Thyroid gland (tissue), 4 donors: ENCODE results near the gene JPH2. TPM values are rescaled to one million over a fixed set of nuclear protein-coding genes. Genes with fewer than 3 reads are reported as not detected.

Source experiments
- DNase-seq, 2 donors: peaks; one replicate each; pipeline ENCODE4 v3.0.0-alpha.2; 2019
- H3K27ac ChIP-seq, 3 donors: fragments of 200-600 bp; sonication (generic); 1 replicate in 2 of 3; 2 replicates in 1 of 3; pipeline ENCODE4 v1.5.1; 2016 to 2019; ENCODE audit warnings: mild to moderate bottlenecking in 1 of 3, moderate library complexity in 1 of 3
- H3K27me3 ChIP-seq: fragments of 200-600 bp; sonication (generic); one replicate; pipeline ENCODE4 v1.5.1; 2019
- H3K36me3 ChIP-seq, 2 donors: fragments of 200-600 bp; sonication (generic); one replicate each; pipeline ENCODE4 v1.5.1; 2016 to 2019
- H3K4me1 ChIP-seq, 2 donors: fragments of 200-600 bp; sonication (generic); one replicate each; pipeline ENCODE4 v1.5.1; 2017 to 2019
- H3K4me3 ChIP-seq, 3 donors: fragments of 200-600 bp; sonication (generic); replicated peaks in 1 of 3; 1 replicate in 2 of 3; 2 replicates in 1 of 3; pipeline ENCODE4 v1.5.1; 2016; ENCODE audit warnings: mild to moderate bottlenecking in 1 of 3
- H3K9me3 ChIP-seq: fragments of 200-600 bp; sonication (generic); one replicate; pipeline ENCODE4 v1.5.1; 2017
- CTCF ChIP-seq, 6 experiments: fragments of 200-600 bp in 3 of 6; fragments of 450-650 bp in 3 of 6; sonication (generic) in 3 of 6; IDR thresholded peaks; one replicate each; pipeline ENCODE4 v1.5.1; 2016 to 2019; ENCODE audit warnings: antibody characterized with exemption in 6 of 6, mild to moderate bottlenecking in 2 of 6, inconsistent platforms in 1 of 6, moderate library complexity in 1 of 6
- POLR2A ChIP-seq, 2 donors: fragments of 450-650 bp; IDR thresholded peaks; one replicate each; pipeline ENCODE4 v1.6.1; 2017; ENCODE audit warnings: antibody characterized with exemption in 2 of 2, mild to moderate bottlenecking in 2 of 2, moderate library complexity in 1 of 2
- WGBS, 2 donors: methylation state at CpG; one replicate each; pipeline ENCODE4 v1.1.5; 2017; 5-methylcytosine and 5-hydroxymethylcytosine counted together
- intact Hi-C: fragments of 100-400 bp; cut with DNase I; formaldehyde crosslinking; loops from one replicate; pipeline ENCODE4 v1.15.1; 2023
- total RNA-seq, 4 donors: library from RNA; depleted of rRNA; stranded (reverse); fragments of >200 nt; gene quantifications; one replicate each; pipeline ENCODE4 v1.2.3, GENCODE V29; 2016

The JPH2 gene
- total RNA-seq, 4 donors from 2014 or later, result 0.67 to 2.3 (median 1.8) TPM

- no peaks in the 10 kb centered on the region for H3K36me3 ChIP-seq
- H3K4me3 ChIP-seq, result no peak overlapping the region
- H3K9me3 ChIP-seq, result no peaks in the 10 kb centered on the region
- no peak for DNase-seq
- 61 to 70% methylated on average over 11 to 14 of the region's 14 CpGs for WGBS, 2 donors
- TF ChIP-seq POLR2A (IDR thresholded peaks at IDR 0.05), result no peak
- TF ChIP-seq CTCF (IDR thresholded peaks at IDR 0.05), result no peak
- no peak overlapping the region for H3K27ac ChIP-seq
- no peaks in the 10 kb centered on the region for H3K27me3 ChIP-seq
- H3K4me1 ChIP-seq, result no peaks in the 10 kb centered on the region
- intact Hi-C loops, result no loop called here
Measured at GRCh38 chr20:44176833-44177534, 10.0 kb downstream of the JPH2 start.

GRCh38 chr20:44174996-44175765, 11.8 kb downstream of the JPH2 start:
- DNase-seq, result no peak
- no peaks in the 10 kb centered on the region for H3K27me3 ChIP-seq
- no peaks in the 10 kb centered on the region for H3K36me3 ChIP-seq
- 91 to 96% methylated on average over 8 to 13 of the region's 13 CpGs for WGBS, 2 donors
- no peak overlapping the region for H3K4me3 ChIP-seq
- no peak overlapping the region for H3K27ac ChIP-seq
- intact Hi-C loops, result no loop called here
- no peaks in the 10 kb centered on the region for H3K4me1 ChIP-seq
- H3K9me3 ChIP-seq, result no peaks in the 10 kb centered on the region
- no peak for TF ChIP-seq CTCF (IDR thresholded peaks at IDR 0.05)
- TF ChIP-seq POLR2A (IDR thresholded peaks at IDR 0.05), result no peak

- 69 to 77% methylated on average over 8 of the region's 8 CpGs for WGBS, 2 donors
- no peak overlapping the region for H3K4me3 ChIP-seq
- H3K36me3 ChIP-seq, result no peaks in the 10 kb centered on the region
- no peak for DNase-seq
- H3K4me1 ChIP-seq, result no peaks in the 10 kb centered on the region
- H3K27me3 ChIP-seq, result no peaks in the 10 kb centered on the region
- no peak overlapping the region for H3K27ac ChIP-seq
- no peaks in the 10 kb centered on the region for H3K9me3 ChIP-seq
- TF ChIP-seq POLR2A (IDR thresholded peaks at IDR 0.05), result no peak
- TF ChIP-seq CTCF (IDR thresholded peaks at IDR 0.05), result no peak
- intact Hi-C loops, result no loop called here
Measured at GRCh38 chr20:44173846-44174245, 13.1 kb downstream of the JPH2 start.

GRCh38 chr20:44173116-44173515, 13.9 kb downstream of the JPH2 start:
- no peaks in the 10 kb centered on the region for H3K36me3 ChIP-seq
- H3K27me3 ChIP-seq, result no peaks in the 10 kb centered on the region
- no peak overlapping the region for H3K4me3 ChIP-seq
- intact Hi-C loops, result no loop called here
- 86 to 87% methylated on average over 5 of the region's 5 CpGs for WGBS, 2 donors
- no peaks in the 10 kb centered on the region for H3K4me1 ChIP-seq
- no peak for TF ChIP-seq POLR2A (IDR thresholded peaks at IDR 0.05)
- no peak for TF ChIP-seq CTCF (IDR thresholded peaks at IDR 0.05)
- DNase-seq, result no peak
- no peak overlapping the region for H3K27ac ChIP-seq
- H3K9me3 ChIP-seq, result no peaks in the 10 kb centered on the region

GRCh38 chr20:44172572-44172950, 14.4 kb downstream of the JPH2 start:
- WGBS, 2 donors, result 94 to 99% methylated on average over 2 of the region's 2 CpGs

More at GRCh38 chr20:44172572-44172950, 14.4 kb downstream of the JPH2 start:
- Histone ChIP-seq H3K4me1 (no peaks in the 10 kb centered on the region), H3K9me3 (no peaks in the 10 kb centered on the region), H3K36me3 (no peaks in the 10 kb centered on the region), H3K4me3 (no peak overlapping the region), H3K27ac (no peak overlapping the region), H3K27me3 (no peaks in the 10 kb centered on the region)
- intact Hi-C loops, result no loop called here
- no peak for DNase-seq
- TF ChIP-seq POLR2A (IDR thresholded peaks at IDR 0.05) (no peak), CTCF (IDR thresholded peaks at IDR 0.05) (no peak)
